SK-N-SH treated with all-trans-retinoic acid at 6 μM for 48 hours (cell line): ENCODE measurements around the gene PIAS2.

Source experiments
- ATAC-seq: fragments of 200-7000 bp; cut with Tn5 transposase; 3 replicates; pipeline ENCODE4 v1.9.1; 2020; ENCODE audit warnings: mild to moderate bottlenecking, moderate library complexity
- ARNTL ChIP-seq: fragments of 450-650 bp; formaldehyde crosslinking; IDR thresholded peaks from 2 replicates; pipeline ENCODE4 v1.5.0; 2020; ENCODE audit warnings: low read depth, mild to moderate bottlenecking, moderate library complexity, borderline replicate concordance
- BACH2 ChIP-seq: fragments of 250-450 bp; sonication (Bioruptor Pico); IDR thresholded peaks from 2 replicates; pipeline ENCODE4 v1.9.0; 2021; ENCODE audit warnings: mild to moderate bottlenecking, borderline replicate concordance
- CSDC2 ChIP-seq: fragments of 250-450 bp; sonication (Bioruptor Pico); IDR thresholded peaks from 2 replicates; pipeline ENCODE4 v1.5.0; 2020; ENCODE audit warnings: mild to moderate bottlenecking, moderate library complexity
- ESRRG ChIP-seq: fragments of 250-450 bp; sonication (Bioruptor Pico); IDR thresholded peaks from 2 replicates; pipeline ENCODE4 v1.6.1; 2021; ENCODE audit warnings: mild to moderate bottlenecking
- GLIS3 ChIP-seq: fragments of 250-450 bp; sonication (Bioruptor Pico); IDR thresholded peaks from 2 replicates; pipeline ENCODE4 v1.5.0; 2020; ENCODE audit warnings: mild to moderate bottlenecking, moderate library complexity
- ISL1 ChIP-seq: fragments of 250-450 bp; sonication (Bioruptor Pico); IDR thresholded peaks from 2 replicates; pipeline ENCODE4 v2.1.2; 2022; ENCODE audit warnings: mild to moderate bottlenecking, moderate library complexity
- OSR1 ChIP-seq: fragments of 250-450 bp; sonication (Bioruptor Pico); IDR thresholded peaks from 2 replicates; pipeline ENCODE4 v1.8.0; 2022; ENCODE audit warnings: moderate library complexity, mild to moderate bottlenecking, inconsistent platforms
- POU6F1 ChIP-seq: fragments of 250-450 bp; sonication (Bioruptor Pico); IDR thresholded peaks from 2 replicates; pipeline ENCODE4 v1.8.0; 2021; ENCODE audit warnings: low read depth, mild to moderate bottlenecking, moderate library complexity, borderline replicate concordance
- PPARA ChIP-seq: fragments of 250-450 bp; sonication (Bioruptor Pico); IDR thresholded peaks from 2 replicates; pipeline ENCODE4 v1.5.0; 2020; ENCODE audit warnings: mild to moderate bottlenecking, borderline replicate concordance
- RARB ChIP-seq: fragments of 250-450 bp; sonication (Bioruptor Pico); IDR thresholded peaks from 2 replicates; pipeline ENCODE4 v1.8.0; 2021; ENCODE audit warnings: mild to moderate bottlenecking, moderate library complexity
- SNAI2 ChIP-seq: fragments of 250-450 bp; sonication (Bioruptor Pico); IDR thresholded peaks from 2 replicates; pipeline ENCODE4 v1.5.0; 2020; ENCODE audit warnings: mild to moderate bottlenecking, moderate library complexity
- TCF4 ChIP-seq: fragments of 250-450 bp; sonication (Bioruptor Pico); IDR thresholded peaks from 2 replicates; pipeline ENCODE4 v1.8.0; 2021; ENCODE audit warnings: mild to moderate bottlenecking, moderate library complexity, borderline replicate concordance
- TOX ChIP-seq: fragments of 250-450 bp; sonication (Bioruptor Pico); IDR thresholded peaks from 2 replicates; pipeline ENCODE4 v1.8.0; 2021; ENCODE audit warnings: mild to moderate bottlenecking, moderate library complexity, borderline replicate concordance
- ZC3H10 ChIP-seq: fragments of 250-450 bp; sonication (Bioruptor Pico); IDR thresholded peaks from 2 replicates; pipeline ENCODE4 v1.5.1; 2021; ENCODE audit warnings: mild to moderate bottlenecking, moderate library complexity
- ZFP3 ChIP-seq: fragments of 250-450 bp; sonication (Bioruptor Pico); IDR thresholded peaks from 2 replicates; pipeline ENCODE4 v1.5.0; 2020; ENCODE audit warnings: mild to moderate bottlenecking, moderate library complexity
- ZFP30 ChIP-seq: fragments of 450-650 bp; formaldehyde crosslinking; IDR thresholded peaks from 2 replicates; pipeline ENCODE4 v1.5.0; 2022; ENCODE audit warnings: mild to moderate bottlenecking, moderate library complexity
- ZNF565 ChIP-seq: fragments of 450-650 bp; formaldehyde crosslinking; conservative IDR thresholded peaks from 2 replicates; pipeline ENCODE4 v1.5.0; 2020; ENCODE audit warnings: low read depth, mild to moderate bottlenecking, moderate library complexity
- ZNF8 ChIP-seq: fragments of 450-650 bp; formaldehyde crosslinking; IDR thresholded peaks from 2 replicates; pipeline ENCODE4 v1.5.0; 2020; ENCODE audit warnings: mild to moderate bottlenecking, moderate library complexity
- TF ChIP-seq, protein P1 (sequence below): fragments of 250-450 bp; sonication (Bioruptor Pico); IDR thresholded peaks from 2 replicates; pipeline ENCODE4 v1.5.1; 2020; ENCODE audit warnings: low read depth, mild to moderate bottlenecking, moderate library complexity
- TF ChIP-seq, protein P2 (sequence below): fragments of 250-450 bp; sonication (Bioruptor Pico); IDR thresholded peaks from 2 replicates; pipeline ENCODE4 v1.5.1; 2021; ENCODE audit warnings: mild to moderate bottlenecking, moderate library complexity
- TF ChIP-seq, protein P3 (sequence below): fragments of 250-450 bp; sonication (Bioruptor Pico); IDR thresholded peaks from 2 replicates; pipeline ENCODE4 v1.8.0; 2020; ENCODE audit warnings: mild to moderate bottlenecking, moderate library complexity, borderline replicate concordance

PIAS2 gene

DNA sequence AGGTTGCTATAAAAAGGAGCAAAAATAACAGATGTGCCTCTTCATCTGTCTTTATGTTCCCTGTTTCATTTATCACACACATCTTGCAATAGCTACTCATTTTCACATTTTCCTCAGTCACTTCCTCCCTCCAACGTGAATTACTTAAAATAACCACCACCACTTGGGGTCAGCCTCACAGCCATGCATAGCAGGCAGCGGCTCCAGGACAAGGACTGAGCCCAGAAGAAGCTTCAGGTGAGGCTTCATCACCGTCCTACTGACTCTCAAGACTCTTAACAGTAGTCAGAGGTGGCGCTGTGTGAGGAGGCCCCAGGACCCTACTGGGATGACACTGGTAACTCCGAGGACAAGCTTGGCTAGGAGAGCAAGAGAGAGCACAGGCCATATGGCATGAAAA, 144.9 kb downstream of the PIAS2 start:
- no peak for TF ChIP-seq PPARA (CRISPR knock-in tag)
- TF ChIP-seq ZFP3 (CRISPR knock-in tag) = no peak
- TF ChIP-seq, protein P1, sequence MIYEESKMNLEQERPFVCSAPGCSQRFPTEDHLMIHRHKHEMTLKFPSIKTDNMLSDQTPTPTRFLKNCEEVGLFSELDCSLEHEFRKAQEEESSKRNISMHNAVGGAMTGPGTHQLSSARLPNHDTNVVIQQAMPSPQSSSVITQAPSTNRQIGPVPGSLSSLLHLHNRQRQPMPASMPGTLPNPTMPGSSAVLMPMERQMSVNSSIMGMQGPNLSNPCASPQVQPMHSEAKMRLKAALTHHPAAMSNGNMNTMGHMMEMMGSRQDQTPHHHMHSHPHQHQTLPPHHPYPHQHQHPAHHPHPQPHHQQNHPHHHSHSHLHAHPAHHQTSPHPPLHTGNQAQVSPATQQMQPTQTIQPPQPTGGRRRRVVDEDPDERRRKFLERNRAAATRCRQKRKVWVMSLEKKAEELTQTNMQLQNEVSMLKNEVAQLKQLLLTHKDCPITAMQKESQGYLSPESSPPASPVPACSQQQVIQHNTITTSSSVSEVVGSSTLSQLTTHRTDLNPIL (CRISPR knock-in tag) = no peak
- no peak for TF ChIP-seq ARNTL (CRISPR knock-in tag)
- TF ChIP-seq POU6F1 (CRISPR knock-in tag) = no peak
- no peak for TF ChIP-seq GLIS3 (CRISPR knock-in tag)
- TF ChIP-seq ZNF565 (CRISPR knock-in tag) = no peak
- TF ChIP-seq ESRRG (CRISPR knock-in tag) = no peak
- no peak for TF ChIP-seq OSR1 (CRISPR knock-in tag)
- no peak for TF ChIP-seq ZC3H10 (CRISPR knock-in tag)
- no peak for ATAC-seq

DNA sequence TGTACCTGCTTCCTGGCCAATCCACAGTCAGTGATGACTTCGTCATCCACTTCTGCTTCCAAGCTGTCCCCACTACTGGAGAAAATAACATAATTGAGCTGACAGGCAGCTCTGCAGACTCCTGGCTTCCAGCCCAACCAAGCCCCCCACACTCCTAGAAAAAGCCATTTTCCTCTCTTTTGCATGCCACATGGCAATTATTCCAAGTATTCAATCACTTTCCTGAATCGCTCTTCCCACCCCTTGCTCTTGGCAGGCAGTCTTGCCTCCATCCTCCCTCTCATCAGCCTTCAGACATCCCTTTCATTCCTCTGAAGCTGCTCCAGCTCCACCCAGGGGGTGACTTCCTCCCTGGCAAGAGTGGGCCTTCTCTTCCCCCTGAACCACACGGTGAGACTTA, 146.2 kb downstream of the PIAS2 start:
- no peak for TF ChIP-seq ZNF565 (CRISPR knock-in tag)
- no peak for TF ChIP-seq TCF4 (CRISPR knock-in tag)
- TF ChIP-seq TOX = no peak
- TF ChIP-seq CSDC2 (CRISPR knock-in tag) = no peak
- no peak for TF ChIP-seq ESRRG (CRISPR knock-in tag)
- no peak for TF ChIP-seq GLIS3 (CRISPR knock-in tag)
- TF ChIP-seq OSR1 (CRISPR knock-in tag) = no peak
- TF ChIP-seq ZC3H10 (CRISPR knock-in tag) = no peak
- no peak for TF ChIP-seq SNAI2 (CRISPR knock-in tag)
- no peak for TF ChIP-seq ZFP3 (CRISPR knock-in tag)
- no peak for TF ChIP-seq BACH2 (CRISPR knock-in tag)
- no peak for TF ChIP-seq ZNF8 (CRISPR knock-in tag)
- TF ChIP-seq RARB (CRISPR knock-in tag) = no peak
- TF ChIP-seq, protein P2, sequence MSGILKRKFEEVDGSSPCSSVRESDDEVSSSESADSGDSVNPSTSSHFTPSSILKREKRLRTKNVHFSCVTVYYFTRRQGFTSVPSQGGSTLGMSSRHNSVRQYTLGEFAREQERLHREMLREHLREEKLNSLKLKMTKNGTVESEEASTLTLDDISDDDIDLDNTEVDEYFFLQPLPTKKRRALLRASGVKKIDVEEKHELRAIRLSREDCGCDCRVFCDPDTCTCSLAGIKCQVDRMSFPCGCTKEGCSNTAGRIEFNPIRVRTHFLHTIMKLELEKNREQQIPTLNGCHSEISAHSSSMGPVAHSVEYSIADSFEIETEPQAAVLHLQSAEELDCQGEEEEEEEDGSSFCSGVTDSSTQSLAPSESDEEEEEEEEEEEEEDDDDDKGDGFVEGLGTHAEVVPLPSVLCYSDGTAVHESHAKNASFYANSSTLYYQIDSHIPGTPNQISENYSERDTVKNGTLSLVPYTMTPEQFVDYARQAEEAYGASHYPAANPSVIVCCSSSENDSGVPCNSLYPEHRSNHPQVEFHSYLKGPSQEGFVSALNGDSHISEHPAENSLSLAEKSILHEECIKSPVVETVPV (CRISPR knock-in tag) = no peak
- no peak for TF ChIP-seq ISL1 (CRISPR knock-in tag)
- TF ChIP-seq PPARA (CRISPR knock-in tag) = no peak
- TF ChIP-seq, protein P3, sequence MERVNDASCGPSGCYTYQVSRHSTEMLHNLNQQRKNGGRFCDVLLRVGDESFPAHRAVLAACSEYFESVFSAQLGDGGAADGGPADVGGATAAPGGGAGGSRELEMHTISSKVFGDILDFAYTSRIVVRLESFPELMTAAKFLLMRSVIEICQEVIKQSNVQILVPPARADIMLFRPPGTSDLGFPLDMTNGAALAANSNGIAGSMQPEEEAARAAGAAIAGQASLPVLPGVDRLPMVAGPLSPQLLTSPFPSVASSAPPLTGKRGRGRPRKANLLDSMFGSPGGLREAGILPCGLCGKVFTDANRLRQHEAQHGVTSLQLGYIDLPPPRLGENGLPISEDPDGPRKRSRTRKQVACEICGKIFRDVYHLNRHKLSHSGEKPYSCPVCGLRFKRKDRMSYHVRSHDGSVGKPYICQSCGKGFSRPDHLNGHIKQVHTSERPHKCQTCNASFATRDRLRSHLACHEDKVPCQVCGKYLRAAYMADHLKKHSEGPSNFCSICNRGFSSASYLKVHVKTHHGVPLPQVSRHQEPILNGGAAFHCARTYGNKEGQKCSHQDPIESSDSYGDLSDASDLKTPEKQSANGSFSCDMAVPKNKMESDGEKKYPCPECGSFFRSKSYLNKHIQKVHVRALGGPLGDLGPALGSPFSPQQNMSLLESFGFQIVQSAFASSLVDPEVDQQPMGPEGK (CRISPR knock-in tag) = no peak
- no peak for TF ChIP-seq ZFP30 (CRISPR knock-in tag)
- ATAC-seq = no peak; the same call in 2 of the 3 replicates

DNA sequence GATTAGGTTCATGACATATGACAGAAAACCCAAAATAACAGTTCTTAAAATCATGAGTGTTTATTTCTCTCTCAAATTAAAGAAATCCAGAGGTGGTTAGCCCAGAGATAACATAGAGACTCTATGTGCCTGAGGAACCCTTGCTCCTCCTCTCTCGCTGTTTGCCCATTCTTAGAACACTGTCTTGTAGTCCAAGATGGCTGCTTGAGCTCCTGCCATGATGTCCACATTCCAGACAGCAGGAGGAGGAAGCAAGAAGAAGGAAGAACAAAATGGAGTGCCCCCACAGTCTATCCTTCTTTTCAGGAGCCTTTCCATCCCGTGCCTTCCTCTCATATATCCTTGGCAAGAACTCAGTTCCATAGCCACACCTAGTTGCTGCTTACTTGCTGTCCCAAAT, 146.6 kb downstream of the PIAS2 start:
- TF ChIP-seq ZNF565 (CRISPR knock-in tag) (no peak), RARB (CRISPR knock-in tag) (no peak), ZFP30 (CRISPR knock-in tag) (no peak), BACH2 (CRISPR knock-in tag) (no peak), ZNF8 (CRISPR knock-in tag) (no peak), POU6F1 (CRISPR knock-in tag) (no peak), ZC3H10 (CRISPR knock-in tag) (no peak), ARNTL (CRISPR knock-in tag) (no peak)
- TF ChIP-seq, protein P3 (CRISPR knock-in tag) = no peak
- TF ChIP-seq, protein P2 (CRISPR knock-in tag) = no peak
- no peak; the same call in 1 of the 3 replicates for ATAC-seq
